Sigmoid colon (tissue), 7 donors: ENCODE data around the gene STN1. TPM values are rescaled to one million over a fixed set of nuclear protein-coding genes. Genes with fewer than 3 reads are reported as not detected.

Experiments used
- DNase-seq: peaks from one replicate; pipeline ENCODE4 v3.0.0-alpha.2; 2019
- H3K27ac ChIP-seq, 4 donors: fragments of 200-600 bp; sonication (generic); one replicate each; pipeline ENCODE4 v1.5.1; 2016 to 2019; ENCODE audit warnings: mild to moderate bottlenecking in 1 of 4
- H3K27me3 ChIP-seq, 3 donors: fragments of 200-600 bp; sonication (generic); one replicate each; pipeline ENCODE4 v1.5.1; 2019; ENCODE audit warnings: mild to moderate bottlenecking in 1 of 3
- H3K36me3 ChIP-seq, 4 donors: fragments of 200-600 bp; sonication (generic); one replicate each; pipeline ENCODE4 v1.5.1; 2016 to 2019
- H3K4me1 ChIP-seq, 4 donors: fragments of 200-600 bp; sonication (generic); one replicate each; pipeline ENCODE4 v1.5.1; 2017 to 2019
- H3K4me3 ChIP-seq, 4 donors: fragments of 200-600 bp; sonication (generic); one replicate each; pipeline ENCODE4 v1.5.1; 2017 to 2019; ENCODE audit warnings: mild to moderate bottlenecking in 2 of 4, moderate library complexity in 1 of 4
- H3K9me3 ChIP-seq, 4 donors: fragments of 200-600 bp in 3 of 4; sonication (generic) in 3 of 4; one replicate each; pipeline versions ENCODE4 v1.5.1 to v1.6.1; 2013 to 2019
- EP300 ChIP-seq, 4 donors: sonication (generic); formaldehyde crosslinking; IDR thresholded peaks; one replicate each; pipeline ENCODE4 v1.6.1; 2017; ENCODE audit warnings: antibody characterized with exemption in 4 of 4
- POLR2A ChIP-seq, 2 donors: fragments of 450-650 bp; IDR thresholded peaks; one replicate each; pipeline ENCODE4 v1.6.1; 2016; ENCODE audit warnings: antibody characterized with exemption in 2 of 2, mild to moderate bottlenecking in 2 of 2, moderate library complexity in 2 of 2
- POLR2AphosphoS5 ChIP-seq, 4 donors: sonication (generic); formaldehyde crosslinking; IDR thresholded peaks; one replicate each; pipeline ENCODE4 v1.6.1; 2017; ENCODE audit warnings: antibody characterized with exemption in 4 of 4
- WGBS, 2 donors: extraction: QIAGEN DNeasy Blood & Tissue Kit; methylation state at CpG; one replicate each; pipeline ENCODE4 v1.1.7; 2013; 5-methylcytosine and 5-hydroxymethylcytosine counted together
- intact Hi-C: fragments of 100-400 bp; cut with DNase I; formaldehyde crosslinking; loops from one replicate; pipeline ENCODE4 v1.15.1; 2023
- polyA plus RNA-seq, 3 donors: library from polyadenylated mRNA; stranded (reverse); fragments of 200-250 nt; gene quantifications; one replicate each; pipeline ENCODE4 v1.2.3, GENCODE V29; 2013
- total RNA-seq, 4 donors: library from RNA; depleted of rRNA; stranded (reverse); fragments of >200 nt; gene quantifications; one replicate each; pipeline ENCODE4 v1.1.0, GENCODE V29; 2016
- TF ChIP-seq, protein P1 (sequence below), 4 experiments: fragments of 450-650 bp in 3 of 4; fragments of 200-600 bp in 1 of 4; IDR thresholded peaks; one replicate each; pipeline ENCODE4 v1.5.1; 2016 to 2019; ENCODE audit warnings: antibody characterized with exemption in 4 of 4, mild to moderate bottlenecking in 3 of 4, moderate library complexity in 2 of 4
- donor health status: healthy with polysubstance abuse.
- donor health status: Bipolar disorder and iron deficiency.
- donor health status: healthy.

Gene STN1
- total and polyA plus RNA-seq, 7 donors, result 16.0 to 27.7 (median 22.4) TPM

DNA sequence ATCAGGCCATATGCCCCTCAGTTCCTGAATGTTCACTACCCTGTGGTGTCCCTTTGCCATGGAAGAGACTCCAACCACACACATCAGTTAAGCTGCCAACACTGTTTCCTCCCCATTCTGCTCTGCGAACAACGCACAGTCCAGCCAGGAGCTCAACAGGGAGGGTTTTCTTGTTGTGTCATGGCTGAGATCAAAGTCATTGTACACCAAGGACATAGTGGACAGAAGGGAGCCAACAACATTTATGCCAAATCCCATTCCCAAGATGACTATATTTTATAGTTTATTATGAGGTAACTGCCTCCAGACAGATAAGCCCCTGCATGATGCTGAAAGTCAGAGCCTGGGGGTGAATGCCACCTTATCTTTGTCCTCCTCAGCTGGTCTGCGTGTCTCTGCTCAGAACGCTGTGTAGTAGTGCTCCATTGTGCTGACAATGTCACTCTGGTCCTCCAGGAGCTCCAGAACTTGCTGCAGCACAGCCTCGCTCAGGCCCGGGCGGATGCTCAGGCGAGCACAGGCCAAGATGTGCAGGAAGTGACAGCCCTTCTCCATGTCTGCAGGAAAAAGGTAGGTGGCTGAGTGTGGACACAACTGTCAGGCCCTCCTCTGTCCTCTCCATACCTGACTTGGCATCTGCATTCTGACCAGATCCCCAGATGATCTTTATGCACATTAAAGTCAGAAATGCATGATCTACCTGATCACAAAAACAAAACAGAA, 35.5 kb downstream of the STN1 start:
- WGBS, 2 donors, result 94 to 97% methylated on average over 8 of the region's 8 CpGs
- no peak for DNase-seq
- intact Hi-C loops, result loop anchor here (10.0 kb wide), 1 partner anchor 452 kb away; the partner anchor contains the start of gene ITPRIP
- Histone ChIP-seq H3K9me3 (no peaks in the 10 kb centered on the region), H3K4me3 (no peak overlapping the region), H3K27ac (peak overlapping the region in 1 of 4 donors; percentile 44), H3K36me3 (peaks cover 17 to 60% (median 21%) of the 10 kb centered on the region in 4 donors), H3K4me1 (peaks cover 0 to 3% (median 2%) of the 10 kb centered on the region in 4 donors), H3K27me3 (no peaks in the 10 kb centered on the region)
- TF ChIP-seq POLR2AphosphoS5 (IDR thresholded peaks at IDR 0.05) (no peak), POLR2A (IDR thresholded peaks at IDR 0.05) (no peak), EP300 (IDR thresholded peaks at IDR 0.05) (no peak)
- TF ChIP-seq, protein P1, sequence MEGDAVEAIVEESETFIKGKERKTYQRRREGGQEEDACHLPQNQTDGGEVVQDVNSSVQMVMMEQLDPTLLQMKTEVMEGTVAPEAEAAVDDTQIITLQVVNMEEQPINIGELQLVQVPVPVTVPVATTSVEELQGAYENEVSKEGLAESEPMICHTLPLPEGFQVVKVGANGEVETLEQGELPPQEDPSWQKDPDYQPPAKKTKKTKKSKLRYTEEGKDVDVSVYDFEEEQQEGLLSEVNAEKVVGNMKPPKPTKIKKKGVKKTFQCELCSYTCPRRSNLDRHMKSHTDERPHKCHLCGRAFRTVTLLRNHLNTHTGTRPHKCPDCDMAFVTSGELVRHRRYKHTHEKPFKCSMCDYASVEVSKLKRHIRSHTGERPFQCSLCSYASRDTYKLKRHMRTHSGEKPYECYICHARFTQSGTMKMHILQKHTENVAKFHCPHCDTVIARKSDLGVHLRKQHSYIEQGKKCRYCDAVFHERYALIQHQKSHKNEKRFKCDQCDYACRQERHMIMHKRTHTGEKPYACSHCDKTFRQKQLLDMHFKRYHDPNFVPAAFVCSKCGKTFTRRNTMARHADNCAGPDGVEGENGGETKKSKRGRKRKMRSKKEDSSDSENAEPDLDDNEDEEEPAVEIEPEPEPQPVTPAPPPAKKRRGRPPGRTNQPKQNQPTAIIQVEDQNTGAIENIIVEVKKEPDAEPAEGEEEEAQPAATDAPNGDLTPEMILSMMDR (IDR thresholded peaks at IDR 0.05), result no peak

DNA sequence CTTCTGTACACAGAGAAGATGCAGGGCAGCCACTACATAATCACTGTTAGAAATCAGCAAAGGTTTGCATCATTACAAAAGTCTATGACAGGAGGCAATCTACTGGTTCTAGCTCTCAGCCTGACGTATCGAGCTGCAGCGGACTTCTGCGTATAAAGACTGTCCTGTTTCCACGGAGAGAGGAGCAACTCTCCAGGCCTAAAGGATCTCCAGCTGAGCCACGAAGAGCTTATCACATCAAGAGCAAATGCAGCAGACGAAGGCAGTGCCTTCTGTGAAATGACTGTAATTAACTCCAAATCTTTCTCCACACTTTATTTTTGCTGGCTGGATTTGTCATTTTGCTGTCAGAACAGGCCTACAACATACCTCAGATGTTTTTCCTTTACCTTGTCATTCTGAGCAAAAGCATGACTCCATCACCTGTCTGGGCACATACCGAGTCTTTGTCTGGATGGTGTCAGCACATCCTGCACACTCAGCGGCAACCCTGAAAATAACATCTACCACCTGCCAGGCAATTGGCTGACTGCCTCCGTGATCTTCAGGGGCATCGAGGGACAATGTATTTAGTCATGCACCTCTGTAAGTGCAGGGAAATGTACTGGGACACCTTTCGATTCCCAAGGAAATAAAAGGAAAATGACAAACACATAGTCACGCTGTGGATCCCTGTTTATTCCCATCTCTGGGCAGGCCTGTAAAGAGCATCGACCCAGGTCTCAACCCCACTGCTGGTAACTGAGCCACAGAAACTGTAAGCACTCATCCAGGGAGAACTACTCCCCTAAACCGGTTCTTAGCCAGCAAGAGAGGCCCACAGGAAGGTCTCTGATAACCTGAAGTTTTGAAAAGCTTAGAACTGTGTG, 36.3 kb downstream of the STN1 start:
- intact Hi-C loops, result loop anchor here (10.0 kb wide), 1 partner anchor 453 kb away; the partner anchor contains the start of gene ITPRIP
- Histone ChIP-seq H3K27ac (peak overlapping the region in 1 of 4 donors; percentile 44), H3K27me3 (no peaks in the 10 kb centered on the region), H3K9me3 (no peaks in the 10 kb centered on the region), H3K36me3 (peaks cover 17 to 60% (median 21%) of the 10 kb centered on the region in 4 donors), H3K4me3 (no peak overlapping the region), H3K4me1 (no peaks in the 10 kb centered on the region)
- TF ChIP-seq POLR2AphosphoS5 (IDR thresholded peaks at IDR 0.05), result no peak
- TF ChIP-seq POLR2A (IDR thresholded peaks at IDR 0.05), result no peak
- no peak for DNase-seq
- 92 to 94% methylated on average over 15 of the region's 15 CpGs for WGBS, 2 donors

DNA sequence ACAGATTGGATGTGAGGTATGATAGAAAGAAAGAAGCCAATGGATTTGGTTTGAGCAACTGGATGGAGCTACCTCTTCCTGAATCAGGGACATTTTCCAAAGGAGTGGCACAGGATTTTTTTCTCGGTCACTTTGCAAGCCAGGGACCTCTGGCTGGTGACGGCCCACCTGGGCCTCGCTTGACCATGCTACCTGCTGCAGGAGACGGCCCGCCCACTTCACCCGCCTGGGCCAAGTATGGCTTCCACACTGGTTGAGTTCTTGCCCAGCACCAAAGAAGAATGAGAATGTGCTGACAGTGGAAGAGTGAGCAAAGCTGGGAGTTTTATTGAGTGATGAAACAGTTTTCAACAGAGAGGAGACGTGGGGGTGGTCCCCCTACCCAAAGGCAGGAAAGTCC, 38.2 kb downstream of the STN1 start:
- intact Hi-C loops, result loop anchor here (10.0 kb wide), 1 partner anchor 455 kb away; the partner anchor contains the start of gene ITPRIP
- Histone ChIP-seq H3K9me3 (no peaks in the 10 kb centered on the region), H3K4me1 (no peaks in the 10 kb centered on the region), H3K4me3 (no peak overlapping the region), H3K27me3 (no peaks in the 10 kb centered on the region), H3K27ac (no peak overlapping the region), H3K36me3 (peaks cover 17 to 60% (median 21%) of the 10 kb centered on the region in 4 donors)
- no peak for DNase-seq
- 97% methylated on average over 7 of the region's 7 CpGs for WGBS, 2 donors
- TF ChIP-seq, protein P1 (IDR thresholded peaks at IDR 0.05), result no peak
- TF ChIP-seq POLR2AphosphoS5 (IDR thresholded peaks at IDR 0.05), result no peak
- no peak for TF ChIP-seq EP300 (IDR thresholded peaks at IDR 0.05)
- TF ChIP-seq POLR2A (IDR thresholded peaks at IDR 0.05), result no peak

DNA sequence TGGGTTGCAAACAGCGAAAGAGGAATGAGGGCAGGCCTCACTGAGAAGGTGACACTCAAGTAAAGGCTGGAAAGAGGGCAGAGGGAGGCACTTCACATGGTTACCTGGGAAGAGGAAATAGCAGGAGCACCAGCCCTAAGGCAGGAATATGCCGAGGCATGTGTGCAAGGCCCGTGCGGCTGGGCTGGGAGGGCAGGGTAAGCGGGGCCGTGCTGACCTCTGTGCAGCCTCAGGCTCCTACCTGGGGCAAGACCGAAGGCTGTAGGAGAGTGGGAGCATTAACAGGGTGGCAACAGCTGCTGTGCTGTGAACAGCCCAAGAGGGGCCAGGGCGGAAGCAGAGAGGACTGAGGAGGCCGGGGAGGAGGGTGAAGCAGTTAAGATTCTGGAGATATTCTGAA, 38.6 kb downstream of the STN1 start:
- no peaks in the 10 kb centered on the region for H3K4me1 ChIP-seq
- no peak for TF ChIP-seq POLR2AphosphoS5 (IDR thresholded peaks at IDR 0.05)
- TF ChIP-seq EP300 (IDR thresholded peaks at IDR 0.05), result no peak
- TF ChIP-seq, protein P1 (IDR thresholded peaks at IDR 0.05), result no peak
- no peak for TF ChIP-seq POLR2A (IDR thresholded peaks at IDR 0.05)
- 91 to 92% methylated on average over 9 of the region's 9 CpGs for WGBS, 2 donors
- no peaks in the 10 kb centered on the region for H3K9me3 ChIP-seq
- DNase-seq, result no peak
- no peak overlapping the region for H3K27ac ChIP-seq
- no peak overlapping the region for H3K4me3 ChIP-seq
- intact Hi-C loops, result no loop called here
- H3K27me3 ChIP-seq, result no peaks in the 10 kb centered on the region
- peaks cover 17 to 60% (median 21%) of the 10 kb centered on the region in 4 donors for H3K36me3 ChIP-seq

DNA sequence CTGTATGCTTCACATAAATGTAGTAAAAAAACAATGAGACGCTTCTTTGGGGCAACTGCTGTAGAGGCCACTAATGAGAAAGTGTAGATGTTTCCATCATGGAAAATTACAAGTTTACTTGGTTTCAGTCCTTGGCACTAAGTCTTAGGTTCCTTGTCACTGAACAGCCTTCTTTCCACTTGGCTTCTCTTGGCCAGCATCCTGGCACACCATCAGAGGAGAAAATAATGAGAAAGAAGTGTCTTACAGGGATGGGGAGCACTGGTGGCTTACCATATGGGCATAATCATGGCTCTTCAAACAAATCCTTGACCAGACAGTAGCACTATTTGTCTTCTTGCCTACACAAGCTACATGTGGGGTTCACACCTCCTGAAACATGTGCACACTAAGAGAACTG, 40.1 kb downstream of the STN1 start:
- no peaks in the 10 kb centered on the region for H3K27me3 ChIP-seq
- no peaks in the 10 kb centered on the region for H3K9me3 ChIP-seq
- H3K36me3 ChIP-seq, result peaks cover 17 to 53% (median 21%) of the 10 kb centered on the region in 4 donors
- no peak overlapping the region for H3K4me3 ChIP-seq
- intact Hi-C loops, result no loop called here
- H3K27ac ChIP-seq, result no peak overlapping the region
- 96% methylated on average over 1 of the region's 1 CpG for WGBS, 2 donors
- DNase-seq, result no peak
- TF ChIP-seq, protein P1 (IDR thresholded peaks at IDR 0.05), result no peak
- TF ChIP-seq POLR2A (IDR thresholded peaks at IDR 0.05) (no peak), POLR2AphosphoS5 (IDR thresholded peaks at IDR 0.05) (no peak), EP300 (IDR thresholded peaks at IDR 0.05) (no peak)
- H3K4me1 ChIP-seq, result no peaks in the 10 kb centered on the region
